ENCODE measurements around the gene RND2.

GRCh38 chr17:43021741-43022512 is 3.1 kb upstream of the RND2 start, which contains the start of gene VAT1:
- TF ChIP-seq CTCF (IDR thresholded peaks at IDR 0.05; ENCODE audit: low read length) (no peak), EZH2 (optimal IDR thresholded peaks at IDR 0.05; ENCODE audit: low read depth, low read length) (no peak), EZH2phosphoT487 (IDR thresholded peaks at IDR 0.05; ENCODE audit: low read length) (no peak)
